ENCODE data around the gene KCNG1. TPM values are rescaled to one million over a fixed set of nuclear protein-coding genes. Genes with fewer than 3 reads are reported as not detected.

The KCNG1 gene
- total and polyA plus RNA-seq, 5 donors from 2014 or later, result 0.24 to 0.27 TPM; not detected in 3

GRCh38 chr20:51009303-51010042 lies 13.4 kb downstream of the KCNG1 start:
- Histone ChIP-seq H3K4me3 (ENCODE audit: low read depth, low read length) (no peak overlapping the region), H3K4me1 (ENCODE audit: control insufficient read depth, insufficient read depth, low read length, poor library complexity, severe bottlenecking) (no peaks in the 10 kb centered on the region), H3K27me3 (ENCODE audit: control insufficient read depth, insufficient read depth, low read length) (no peaks in the 10 kb centered on the region), H3K36me3 (ENCODE audit: control insufficient read depth, insufficient read depth, low read length) (no peaks in the 10 kb centered on the region), H3K9me3 (ENCODE audit: control insufficient read depth in 2 of 2, low read length in 2 of 2) (no peaks in the 10 kb centered on the region), H3K27ac (ENCODE audit: insufficient read depth, low read length, poor library complexity, severe bottlenecking) (no peak overlapping the region)
- no peaks in the 10 kb centered on the region for H3K36me3 Mint-ChIP-seq
- ATAC-seq (ENCODE audit: low read depth in 2 of 2) (no peak), DNase-seq (no peak)
- H3K9me3 Mint-ChIP-seq, result peaks cover 0 to 2% (median 0%) of the 10 kb centered on the region in 7 donors
- peaks cover 9% of the 10 kb centered on the region for H3K27me3 Mint-ChIP-seq
- H3K4me1 Mint-ChIP-seq, result no peaks in the 10 kb centered on the region
- no peak overlapping the region for H3K4me3 Mint-ChIP-seq
- H3K27ac Mint-ChIP-seq, result no peak overlapping the region

DNA sequence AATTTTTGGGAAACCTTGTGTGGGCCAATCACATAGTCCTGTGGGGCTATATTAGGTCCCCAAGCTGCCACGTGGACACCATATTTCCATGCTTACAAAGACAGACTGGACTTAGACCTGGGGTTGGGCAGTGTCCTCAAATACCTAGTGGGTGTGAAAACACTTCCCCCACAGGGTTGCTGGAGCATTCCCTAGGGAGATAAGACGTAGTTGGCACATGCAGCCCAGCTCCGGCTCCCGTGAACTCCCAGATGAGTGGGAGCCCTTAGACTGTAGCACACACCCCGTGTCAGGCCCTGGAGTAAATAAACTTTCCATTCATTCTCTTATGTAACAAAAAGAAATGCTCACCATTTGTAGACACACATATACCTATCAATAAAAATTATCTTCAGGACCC lies 14.2 kb downstream of the KCNG1 start:
- H3K36me3 Mint-ChIP-seq, result no peaks in the 10 kb centered on the region
- Histone ChIP-seq H3K4me1 (ENCODE audit: control insufficient read depth, insufficient read depth, low read length, poor library complexity, severe bottlenecking) (no peaks in the 10 kb centered on the region), H3K4me3 (ENCODE audit: low read depth, low read length) (no peak overlapping the region), H3K36me3 (ENCODE audit: control insufficient read depth, insufficient read depth, low read length) (no peaks in the 10 kb centered on the region), H3K27me3 (ENCODE audit: control insufficient read depth, insufficient read depth, low read length) (no peaks in the 10 kb centered on the region), H3K9me3 (ENCODE audit: control insufficient read depth in 2 of 2, low read length in 2 of 2) (no peaks in the 10 kb centered on the region), H3K27ac (ENCODE audit: insufficient read depth, low read length, poor library complexity, severe bottlenecking) (no peak overlapping the region)
- H3K27ac Mint-ChIP-seq, result no peak overlapping the region
- ATAC-seq (ENCODE audit: low read depth in 2 of 2) (no peak), DNase-seq (no peak)
- peaks cover 9% of the 10 kb centered on the region for H3K27me3 Mint-ChIP-seq
- no peaks in the 10 kb centered on the region for H3K4me1 Mint-ChIP-seq
- peaks cover 0 to 2% (median 0%) of the 10 kb centered on the region in 7 donors for H3K9me3 Mint-ChIP-seq
- H3K4me3 Mint-ChIP-seq, result no peak overlapping the region

DNA sequence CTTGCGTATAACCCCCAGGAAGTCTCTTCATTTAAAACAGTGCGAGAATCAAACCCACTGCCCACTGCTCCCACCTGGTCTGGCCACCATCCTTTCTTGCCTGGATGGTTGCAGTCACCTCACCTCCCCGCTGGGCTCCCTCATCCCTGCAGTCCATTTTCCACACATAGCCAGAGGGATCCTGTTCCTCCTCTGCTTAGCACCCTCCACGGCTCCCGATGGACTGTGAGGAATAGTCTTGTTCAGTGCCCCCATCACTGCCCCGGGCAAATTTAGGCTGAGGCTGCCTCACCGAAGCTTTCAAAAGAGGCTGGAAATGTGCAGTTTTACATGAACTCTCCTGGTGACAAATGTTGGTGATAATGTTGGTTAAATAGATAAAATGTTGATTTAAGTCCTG lies 17.7 kb downstream of the KCNG1 start:
- Mint-ChIP-seq H3K4me3 (no peak overlapping the region), H3K27ac (no peak overlapping the region), H3K9me3 (no peaks in the 10 kb centered on the region), H3K4me1 (no peaks in the 10 kb centered on the region), H3K27me3 (peaks cover 24% of the 10 kb centered on the region), H3K36me3 (no peaks in the 10 kb centered on the region)
- Histone ChIP-seq H3K9me3 (ENCODE audit: control insufficient read depth in 2 of 2, low read length in 2 of 2) (no peaks in the 10 kb centered on the region), H3K36me3 (ENCODE audit: control insufficient read depth, insufficient read depth, low read length) (no peaks in the 10 kb centered on the region), H3K27ac (ENCODE audit: insufficient read depth, low read length, poor library complexity, severe bottlenecking) (no peak overlapping the region), H3K27me3 (ENCODE audit: control insufficient read depth, insufficient read depth, low read length) (no peaks in the 10 kb centered on the region), H3K4me1 (ENCODE audit: control insufficient read depth, insufficient read depth, low read length, poor library complexity, severe bottlenecking) (no peaks in the 10 kb centered on the region), H3K4me3 (ENCODE audit: low read depth, low read length) (no peak overlapping the region)
- ATAC-seq (ENCODE audit: low read depth in 2 of 2) (no peak), DNase-seq (no peak)

- Mint-ChIP-seq H3K36me3 (no peaks in the 10 kb centered on the region), H3K9me3 (no peaks in the 10 kb centered on the region), H3K4me3 (no peak overlapping the region), H3K27me3 (peaks cover 24% of the 10 kb centered on the region), H3K4me1 (no peaks in the 10 kb centered on the region), H3K27ac (no peak overlapping the region)
- H3K36me3 ChIP-seq (ENCODE audit: control insufficient read depth, insufficient read depth, low read length), result no peaks in the 10 kb centered on the region
- no peak overlapping the region for H3K4me3 ChIP-seq (ENCODE audit: low read depth, low read length)
- H3K27ac ChIP-seq (ENCODE audit: insufficient read depth, low read length, poor library complexity, severe bottlenecking), result no peak overlapping the region
- H3K4me1 ChIP-seq (ENCODE audit: control insufficient read depth, insufficient read depth, low read length, poor library complexity, severe bottlenecking), result no peaks in the 10 kb centered on the region
- DNase-seq (no peak), ATAC-seq (ENCODE audit: low read depth in 2 of 2) (no peak)
- no peaks in the 10 kb centered on the region for H3K27me3 ChIP-seq (ENCODE audit: control insufficient read depth, insufficient read depth, low read length)
- no peaks in the 10 kb centered on the region for H3K9me3 ChIP-seq (ENCODE audit: control insufficient read depth in 2 of 2, low read length in 2 of 2)
These were observed 18.1 kb downstream of the KCNG1 start for GRCh38 chr20:51004781-51005180.

- H3K4me1 ChIP-seq (ENCODE audit: control insufficient read depth, insufficient read depth, low read length, poor library complexity, severe bottlenecking), result no peaks in the 10 kb centered on the region
- DNase-seq, result no peak
These were observed 18.6 kb downstream of the KCNG1 start for GRCh38 chr20:51004305-51004727.

GRCh38 chr20:51003753-51004152 lies 19.2 kb downstream of the KCNG1 start:
- peaks cover 32% of the 10 kb centered on the region for H3K27me3 Mint-ChIP-seq
- H3K4me3 Mint-ChIP-seq, result no peak overlapping the region
- Histone ChIP-seq H3K4me1 (ENCODE audit: control insufficient read depth, insufficient read depth, low read length, poor library complexity, severe bottlenecking) (no peaks in the 10 kb centered on the region), H3K9me3 (ENCODE audit: control insufficient read depth in 2 of 2, low read length in 2 of 2) (no peaks in the 10 kb centered on the region), H3K27ac (ENCODE audit: insufficient read depth, low read length, poor library complexity, severe bottlenecking) (no peak overlapping the region), H3K27me3 (ENCODE audit: control insufficient read depth, insufficient read depth, low read length) (no peaks in the 10 kb centered on the region), H3K4me3 (ENCODE audit: low read depth, low read length) (no peak overlapping the region), H3K36me3 (ENCODE audit: control insufficient read depth, insufficient read depth, low read length) (no peaks in the 10 kb centered on the region)
- no peaks in the 10 kb centered on the region for H3K4me1 Mint-ChIP-seq
- no peak for DNase-seq
- no peak overlapping the region for H3K27ac Mint-ChIP-seq
- no peaks in the 10 kb centered on the region for H3K9me3 Mint-ChIP-seq
- ATAC-seq (ENCODE audit: low read depth in 2 of 2), result peak in 1 of 2 donors; percentile 17
- no peaks in the 10 kb centered on the region for H3K36me3 Mint-ChIP-seq

More at GRCh38 chr20:51004305-51004727, 18.6 kb downstream of the KCNG1 start:
- no peak for ATAC-seq (ENCODE audit: low read depth in 2 of 2)
- no peaks in the 10 kb centered on the region for H3K36me3 ChIP-seq (ENCODE audit: control insufficient read depth, insufficient read depth, low read length)
- Mint-ChIP-seq H3K4me3 (no peak overlapping the region), H3K27me3 (peaks cover 27% of the 10 kb centered on the region), H3K36me3 (no peaks in the 10 kb centered on the region), H3K27ac (no peak overlapping the region), H3K9me3 (no peaks in the 10 kb centered on the region), H3K4me1 (no peaks in the 10 kb centered on the region)
- no peak overlapping the region for H3K4me3 ChIP-seq (ENCODE audit: low read depth, low read length)
- no peaks in the 10 kb centered on the region for H3K9me3 ChIP-seq (ENCODE audit: control insufficient read depth in 2 of 2, low read length in 2 of 2)
- no peaks in the 10 kb centered on the region for H3K27me3 ChIP-seq (ENCODE audit: control insufficient read depth, insufficient read depth, low read length)
- no peak overlapping the region for H3K27ac ChIP-seq (ENCODE audit: insufficient read depth, low read length, poor library complexity, severe bottlenecking)

- Mint-ChIP-seq H3K9me3 (no peaks in the 10 kb centered on the region), H3K27me3 (peaks cover 32% of the 10 kb centered on the region), H3K4me3 (no peak overlapping the region), H3K36me3 (no peaks in the 10 kb centered on the region), H3K4me1 (no peaks in the 10 kb centered on the region), H3K27ac (no peak overlapping the region)
- Histone ChIP-seq H3K4me1 (ENCODE audit: control insufficient read depth, insufficient read depth, low read length, poor library complexity, severe bottlenecking) (no peaks in the 10 kb centered on the region), H3K27me3 (ENCODE audit: control insufficient read depth, insufficient read depth, low read length) (no peaks in the 10 kb centered on the region), H3K27ac (ENCODE audit: insufficient read depth, low read length, poor library complexity, severe bottlenecking) (no peak overlapping the region), H3K4me3 (ENCODE audit: low read depth, low read length) (no peak overlapping the region), H3K36me3 (ENCODE audit: control insufficient read depth, insufficient read depth, low read length) (no peaks in the 10 kb centered on the region), H3K9me3 (ENCODE audit: control insufficient read depth in 2 of 2, low read length in 2 of 2) (no peaks in the 10 kb centered on the region)
- DNase-seq, result no peak
- ATAC-seq (ENCODE audit: low read depth in 2 of 2), result no peak
These were observed 20.3 kb downstream of the KCNG1 start for GRCh38 chr20:51002633-51003032.
